HG03196 (cell line): Measurements from ENCODE around the gene PSMD7.
"Not testable (repeated sequence)": the region's sequence is repeated elsewhere in the genome, so short reads cannot be mapped to it uniquely, and the experiment has no call there.

Experiments
- ATAC-seq: cut with Tn5 transposase; IDR thresholded peaks from one replicate; pipeline ENCODE4 v1.9.1; 2021; ENCODE audit not compliant: unreplicated experiment

The PSMD7 gene

GRCh38 chr16:74291577-74292208 lies 4.9 kb upstream of the PSMD7 start:
- ATAC-seq, result no peak

- ATAC-seq, result no peak
These were observed 546 bp upstream of the PSMD7 start for GRCh38 chr16:74296104-74296431.

DNA sequence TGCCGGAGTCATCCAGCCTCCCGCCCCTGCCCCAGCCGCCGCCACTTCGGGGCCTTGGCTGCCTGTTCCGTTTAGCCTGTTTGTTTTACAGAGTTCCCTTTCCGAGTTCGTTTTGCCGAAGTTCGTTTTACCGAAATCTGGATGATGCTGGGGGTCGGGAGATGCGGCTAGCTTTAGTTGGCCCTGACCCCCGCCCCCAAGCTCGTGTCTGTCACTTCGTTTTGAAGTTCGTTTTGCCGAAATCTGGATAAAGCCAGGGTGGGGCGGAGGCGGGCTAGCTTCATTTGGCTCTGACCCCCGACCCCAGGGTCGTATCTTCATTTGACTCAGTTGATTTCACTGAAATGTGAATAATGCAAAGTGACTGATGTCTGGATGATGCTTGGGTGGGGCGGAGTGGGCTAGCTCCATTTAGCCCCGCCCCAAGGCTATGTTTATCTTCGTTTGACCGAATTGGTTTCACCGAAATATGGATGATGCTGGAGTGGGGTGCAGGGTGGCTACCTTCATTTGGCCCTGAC lies 591 bp downstream of the PSMD7 start:
- no peak for ATAC-seq

- no peak for ATAC-seq
These were observed 1.5 kb downstream of the PSMD7 start for GRCh38 chr16:74298104-74298503.

DNA sequence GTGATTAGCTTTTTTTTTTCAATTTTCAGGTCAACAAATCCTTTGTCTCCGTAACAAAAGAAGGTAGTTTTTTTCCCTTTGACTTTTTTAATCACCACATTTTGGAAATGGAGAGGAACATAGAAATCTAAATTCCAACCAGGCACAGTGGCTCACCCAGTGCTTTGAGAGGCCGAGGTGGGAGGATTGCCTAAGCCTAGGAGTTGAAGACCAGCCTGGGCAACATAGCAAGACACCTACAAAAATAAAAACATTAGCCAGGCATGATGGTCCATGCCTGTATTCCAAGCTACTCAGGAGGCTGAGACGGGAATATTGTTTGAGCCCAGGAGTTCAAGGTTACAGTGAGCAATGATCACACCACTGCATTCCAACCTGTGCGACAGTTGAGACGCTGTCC lies 5.7 kb downstream of the PSMD7 start:
- ATAC-seq, result no peak

DNA sequence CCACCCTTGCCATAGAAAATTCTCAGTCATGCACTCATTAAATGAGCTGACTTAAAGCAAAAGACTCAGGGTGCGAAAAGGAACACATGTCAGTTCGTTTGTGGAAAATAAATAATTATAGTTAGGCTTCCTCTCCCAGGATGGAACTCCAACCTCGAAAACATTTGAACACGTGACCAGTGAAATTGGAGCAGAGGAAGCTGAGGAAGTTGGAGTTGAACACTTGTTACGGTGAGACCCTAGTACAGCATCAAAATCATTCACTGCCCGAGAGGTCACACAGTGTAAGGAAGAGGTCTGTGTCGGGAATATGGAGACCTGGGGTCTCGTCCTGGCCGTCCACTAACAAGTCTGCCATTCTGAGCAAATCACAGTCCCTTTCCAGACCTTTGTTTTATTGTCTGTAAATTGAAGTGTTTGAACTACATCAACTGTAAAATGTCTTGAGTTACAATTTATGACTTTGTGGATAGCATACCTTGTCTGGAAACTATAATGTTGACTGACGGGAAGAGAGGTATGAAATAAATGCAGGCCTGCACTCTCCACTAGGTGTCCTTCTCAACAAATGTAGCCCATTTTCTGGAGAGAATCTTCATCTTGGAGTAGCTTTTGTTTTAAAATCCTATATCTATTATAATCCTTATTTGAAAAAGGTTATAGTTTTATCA lies 7.7 kb downstream of the PSMD7 start:
- no peak for ATAC-seq

DNA sequence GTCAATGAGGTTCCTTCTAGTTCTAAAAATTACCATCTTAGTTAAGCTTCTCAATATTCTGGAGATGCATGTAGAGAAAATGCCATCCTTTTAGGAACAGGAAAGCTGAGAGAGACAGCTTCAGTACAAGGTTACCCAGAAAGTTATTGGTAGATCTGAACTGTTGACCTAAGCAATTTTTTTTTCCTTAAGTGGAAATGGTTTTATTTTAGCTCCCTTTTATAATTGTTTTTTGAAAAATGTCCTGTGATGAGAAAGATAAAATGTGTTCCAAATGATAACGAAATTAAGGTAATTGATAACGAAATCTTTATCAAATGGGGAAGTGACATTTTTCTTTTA lies 8.2 kb downstream of the PSMD7 start:
- no peak for ATAC-seq

DNA sequence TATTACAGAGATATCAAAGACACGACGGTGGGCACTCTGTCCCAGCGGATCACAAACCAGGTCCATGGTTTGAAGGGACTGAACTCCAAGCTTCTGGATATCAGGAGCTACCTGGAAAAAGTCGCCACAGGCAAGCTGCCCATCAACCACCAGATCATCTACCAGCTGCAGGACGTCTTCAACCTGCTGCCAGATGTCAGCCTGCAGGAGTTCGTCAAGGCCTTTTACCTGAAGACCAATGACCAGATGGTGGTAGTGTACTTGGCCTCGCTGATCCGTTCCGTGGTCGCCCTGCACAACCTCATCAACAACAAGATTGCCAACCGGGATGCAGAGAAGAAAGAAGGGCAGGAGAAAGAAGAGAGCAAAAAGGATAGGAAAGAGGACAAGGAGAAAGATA lies 8.7 kb downstream of the PSMD7 start:
- no peak for ATAC-seq

DNA sequence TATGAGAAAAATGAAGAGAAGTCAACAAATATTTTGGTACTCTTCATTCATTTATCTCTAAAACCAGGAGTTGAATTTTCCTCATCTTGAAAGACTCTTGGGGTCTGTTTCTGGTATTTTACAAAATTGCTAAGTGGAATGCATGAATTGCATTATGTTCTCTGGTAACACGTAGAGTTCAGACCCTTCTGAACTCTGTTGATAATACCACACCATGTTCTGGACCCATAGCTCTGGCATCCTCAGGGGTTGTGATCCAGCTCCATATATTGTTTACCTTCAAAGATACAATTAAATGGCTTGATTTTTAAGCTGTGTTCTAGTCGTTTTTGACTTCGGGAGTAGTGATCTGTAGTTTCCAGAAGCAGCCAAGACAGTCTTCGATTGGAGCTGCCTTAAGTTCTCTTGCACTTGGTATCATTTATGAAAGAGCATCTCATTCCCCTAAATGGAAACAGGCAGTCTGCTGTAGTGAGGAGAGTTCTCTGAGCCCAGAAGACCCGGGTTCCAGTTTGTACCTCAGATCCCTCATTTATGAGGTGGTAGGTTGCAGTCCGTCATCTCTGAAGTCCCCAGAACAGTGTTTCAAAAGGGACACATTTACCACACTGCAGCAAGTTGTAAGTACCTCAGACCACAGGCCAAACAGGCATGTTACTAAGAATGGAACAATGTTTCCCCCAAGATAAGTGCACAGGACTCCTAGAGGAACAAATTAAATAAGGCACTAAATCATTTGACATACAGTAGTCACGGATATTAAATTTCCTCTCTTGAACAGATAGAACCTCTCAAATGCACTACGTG lies 9.6 kb downstream of the PSMD7 start:
- no peak for ATAC-seq

GRCh38 chr16:74307383-74307782 lies 10.8 kb downstream of the PSMD7 start:
- no peak for ATAC-seq

- no peak for ATAC-seq
These were observed 13.5 kb downstream of the PSMD7 start for GRCh38 chr16:74309789-74310781.

GRCh38 chr16:74315059-74315458 lies 18.4 kb downstream of the PSMD7 start:
- ATAC-seq, result no peak

GRCh38 chr16:74320707-74321106 lies 24.1 kb downstream of the PSMD7 start:
- no peak for ATAC-seq

- ATAC-seq, result no peak
These were observed 24.7 kb downstream of the PSMD7 start for GRCh38 chr16:74321356-74321755.

GRCh38 chr16:74322301-74322710 lies 25.7 kb downstream of the PSMD7 start:
- ATAC-seq, result no peak

- not testable (repeated sequence) for ATAC-seq
These were observed 28.2 kb downstream of the PSMD7 start for GRCh38 chr16:74324777-74325176.

- no peak for ATAC-seq
These were observed 29.0 kb downstream of the PSMD7 start for GRCh38 chr16:74325641-74326040.

DNA sequence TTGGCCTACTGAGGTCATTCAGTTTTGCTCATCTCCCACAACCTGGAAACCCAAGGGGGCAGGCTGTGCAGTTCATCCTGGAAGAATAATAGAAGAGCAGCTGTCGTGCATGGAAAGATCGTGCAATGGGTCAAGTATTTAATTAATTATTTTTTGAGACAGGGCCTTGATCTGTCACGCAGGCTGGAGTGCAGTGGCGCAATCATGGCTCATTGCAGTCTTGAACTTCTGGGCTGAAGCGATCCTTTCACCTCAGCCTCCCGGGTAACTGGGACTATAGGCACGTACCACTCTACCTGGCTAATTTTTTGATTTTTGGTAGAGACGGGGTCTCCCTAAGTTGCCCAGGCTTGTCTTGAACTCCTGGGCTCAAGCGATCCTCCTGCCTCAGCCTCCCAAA lies 31.7 kb downstream of the PSMD7 start:
- ATAC-seq, result not testable (repeated sequence)

GRCh38 chr16:74332469-74332868 lies 35.9 kb downstream of the PSMD7 start:
- ATAC-seq, result not testable (repeated sequence)

DNA sequence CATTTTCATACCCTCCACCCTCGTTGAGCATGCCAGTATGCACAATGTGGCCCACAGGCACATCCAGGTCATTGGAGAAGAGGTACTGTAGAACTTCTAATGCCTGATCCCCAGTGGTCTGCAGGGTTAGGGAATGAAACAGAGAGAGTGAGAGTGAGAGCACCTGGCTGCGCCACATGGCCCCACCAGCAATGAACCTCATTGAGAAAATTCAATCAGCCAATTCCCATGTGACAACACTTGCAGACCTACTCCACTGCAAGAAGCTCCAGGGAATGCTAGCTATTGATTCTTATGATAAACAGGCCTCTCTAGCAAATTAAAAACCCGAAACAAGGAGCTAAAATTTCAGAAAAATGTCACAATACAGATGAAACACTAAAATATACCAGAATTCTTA lies 40.9 kb downstream of the PSMD7 start:
- not testable (repeated sequence) for ATAC-seq

- ATAC-seq, result not testable (repeated sequence)
These were observed 42.6 kb downstream of the PSMD7 start for GRCh38 chr16:74339226-74339625.
